H9 (cell line): ENCODE data around the gene PCDH9. TPM values are rescaled to one million over a fixed set of nuclear protein-coding genes. Genes with fewer than 3 reads are reported as not detected.

Experiments used
- DNase-seq: peaks from one replicate; pipeline ENCODE4 v3.0.0-alpha.2; 2017
- H2AFZ ChIP-seq: one replicate; pipeline ENCODE4 v1.6.1; 2013; ENCODE audit warnings: mild to moderate bottlenecking, low read length, control low read depth, moderate library complexity
- H2AK5ac ChIP-seq: 2 replicates; pipeline ENCODE4 v1.6.1; 2013; ENCODE audit warnings: low read length, control low read depth, mixed read lengths; ENCODE audit not compliant: insufficient read length
- H2BK120ac ChIP-seq: one replicate; pipeline ENCODE4 v1.6.1; 2013; ENCODE audit warnings: low read depth, mild to moderate bottlenecking, low read length, control low read depth, inconsistent platforms; ENCODE audit not compliant: poor library complexity, severe bottlenecking
- H2BK12ac ChIP-seq: 2 replicates; pipeline ENCODE4 v1.6.1; 2013; ENCODE audit warnings: low read length, control low read depth, mixed read lengths, low read depth; ENCODE audit not compliant: insufficient read length
- H2BK15ac ChIP-seq: 2 replicates; pipeline ENCODE4 v1.6.1; 2013; ENCODE audit warnings: low read depth, low read length, control low read depth
- H2BK20ac ChIP-seq: one replicate; pipeline ENCODE4 v1.6.1; 2013; ENCODE audit warnings: low read depth, mild to moderate bottlenecking, low read length, control low read depth, inconsistent platforms; ENCODE audit not compliant: poor library complexity, severe bottlenecking
- H2BK5ac ChIP-seq: 2 replicates; pipeline ENCODE4 v1.6.1; 2013; ENCODE audit warnings: low read length, control low read depth, mixed read lengths; ENCODE audit not compliant: insufficient read length
- H3K14ac ChIP-seq: 2 replicates; pipeline ENCODE4 v1.6.1; 2013; ENCODE audit warnings: low read length, control low read depth; ENCODE audit not compliant: insufficient read depth
- H3K18ac ChIP-seq: 2 replicates; pipeline ENCODE4 v1.6.1; 2013; ENCODE audit warnings: low read depth, mild to moderate bottlenecking, mixed read lengths, low read length, control low read depth; ENCODE audit not compliant: insufficient read length
- H3K23ac ChIP-seq: 2 replicates; pipeline ENCODE4 v1.6.1; 2013; ENCODE audit warnings: low read length, control low read depth, mixed read lengths, low read depth; ENCODE audit not compliant: insufficient read length
- H3K23me2 ChIP-seq: 2 replicates; pipeline ENCODE4 v1.6.1; 2013; ENCODE audit warnings: low read depth, mild to moderate bottlenecking, mixed read lengths, low read length, control low read depth; ENCODE audit not compliant: insufficient read length, poor library complexity, severe bottlenecking
- H3K27ac ChIP-seq: 2 replicates; pipeline ENCODE4 v1.5.1; 2013; ENCODE audit warnings: low read length, control low read depth, mixed read lengths, low read depth; ENCODE audit not compliant: insufficient read length
- H3K27me3 ChIP-seq: 2 replicates; pipeline ENCODE4 v1.6.1; 2013; ENCODE audit warnings: low read length, control low read depth, inconsistent platforms; ENCODE audit not compliant: insufficient read depth
- H3K4ac ChIP-seq: 2 replicates; pipeline ENCODE4 v1.6.1; 2013; ENCODE audit warnings: low read depth, mild to moderate bottlenecking, control low read depth, inconsistent platforms, low read length, moderate library complexity
- H3K4me1 ChIP-seq: 2 replicates; pipeline ENCODE4 v1.6.1; 2013; ENCODE audit warnings: low read length, control low read depth, inconsistent platforms; ENCODE audit not compliant: insufficient read depth
- H3K4me2 ChIP-seq: 2 replicates; pipeline ENCODE4 v1.6.1; 2013; ENCODE audit warnings: low read length, control low read depth, mixed read lengths; ENCODE audit not compliant: insufficient read length, insufficient read depth
- H3K56ac ChIP-seq: 2 replicates; pipeline ENCODE4 v1.6.1; 2013; ENCODE audit warnings: low read depth, mild to moderate bottlenecking, mixed read lengths, low read length, control low read depth; ENCODE audit not compliant: insufficient read length
- H3K79me1 ChIP-seq: 2 replicates; pipeline ENCODE4 v1.6.1; 2013; ENCODE audit warnings: low read depth, mild to moderate bottlenecking, moderate library complexity, low read length, control low read depth, inconsistent platforms; ENCODE audit not compliant: insufficient read depth, poor library complexity, severe bottlenecking
- H3K79me2 ChIP-seq: 2 replicates; pipeline ENCODE4 v1.6.1; 2013; ENCODE audit warnings: low read length, control low read depth, inconsistent platforms; ENCODE audit not compliant: insufficient read depth
- H3K9ac ChIP-seq: 2 replicates; pipeline ENCODE4 v1.6.1; 2013; ENCODE audit warnings: low read length, control low read depth, mixed read lengths; ENCODE audit not compliant: insufficient read length; ENCODE audit errors: extremely low read depth
- H3K9me3 ChIP-seq: one replicate; pipeline ENCODE4 v1.6.1; 2013; ENCODE audit warnings: low read depth, low read length, inconsistent platforms; ENCODE audit not compliant: control insufficient read depth
- H3T11ph ChIP-seq: one replicate; pipeline ENCODE4 v1.6.1; 2013; ENCODE audit warnings: mild to moderate bottlenecking, low read length, control low read depth, inconsistent platforms
- H4K20me1 ChIP-seq: one replicate; pipeline ENCODE4 v1.6.1; 2013; ENCODE audit not compliant: control insufficient read depth, insufficient read length, insufficient read depth
- H4K5ac ChIP-seq: 2 replicates; pipeline ENCODE4 v1.6.1; 2013; ENCODE audit warnings: low read depth, mild to moderate bottlenecking, mixed read lengths, low read length, control low read depth; ENCODE audit not compliant: insufficient read length
- H4K8ac ChIP-seq: replicated peaks from 2 replicates; pipeline ENCODE4 v1.6.1; 2013; ENCODE audit warnings: low read length, control low read depth, mixed read lengths, low read depth; ENCODE audit not compliant: insufficient read length
- H4K91ac ChIP-seq: 2 replicates; pipeline ENCODE4 v1.6.1; 2013; ENCODE audit warnings: low read depth, mild to moderate bottlenecking, moderate library complexity, mixed read lengths, low read length, control low read depth; ENCODE audit not compliant: insufficient read length
- H3K27ac Mint-ChIP-seq, 3 experiments: 2 replicates in 2 of 3; 3 replicates in 1 of 3; pipeline ENCODE4 v1.8.0; 2020 to 2021; ENCODE audit warnings: mixed read lengths in 3 of 3, mild to moderate bottlenecking in 1 of 3, moderate library complexity in 1 of 3
- H3K27me3 Mint-ChIP-seq: 2 replicates; pipeline ENCODE4 v1.8.0; 2021; ENCODE audit warnings: low read depth, mild to moderate bottlenecking, moderate library complexity, mixed read lengths
- H3K36me3 Mint-ChIP-seq, 3 experiments: 2 replicates in 2 of 3; 3 replicates in 1 of 3; pipeline ENCODE4 v1.8.0; 2020 to 2021; ENCODE audit warnings: low read depth in 3 of 3, mixed read lengths in 3 of 3; ENCODE audit not compliant: insufficient read depth in 1 of 3
- H3K4me1 Mint-ChIP-seq, 2 experiments: 2 replicates each; pipeline ENCODE4 v1.8.0; 2020; ENCODE audit warnings: mixed read lengths in 2 of 2
- H3K4me3 Mint-ChIP-seq, 2 experiments: 2 replicates in 1 of 2; 3 replicates in 1 of 2; pipeline ENCODE4 v1.8.0; 2020 to 2021; ENCODE audit warnings: mild to moderate bottlenecking in 2 of 2, mixed read lengths in 2 of 2, moderate library complexity in 1 of 2
- H3K9me3 Mint-ChIP-seq, 2 experiments: 2 replicates in 1 of 2; 3 replicates in 1 of 2; pipeline ENCODE4 v1.8.0; 2020; ENCODE audit warnings: mild to moderate bottlenecking in 2 of 2, mixed read lengths in 2 of 2, moderate library complexity in 1 of 2
- CTCF ChIP-seq: fragments of 200-600 bp; sonication (generic); conservative IDR thresholded peaks from 3 replicates; pipeline ENCODE4 v1.8.0; 2021; ENCODE audit warnings: antibody characterized with exemption, mild to moderate bottlenecking
- WGBS: extraction: QIAGEN DNeasy Blood & Tissue Kit; methylation state at CpG from one replicate; pipeline ENCODE4 v1.1.7; 2013; ENCODE audit warnings: missing lambda C conversion rate, low lambda C conversion rate, mixed read lengths; ENCODE audit not compliant: insufficient read length; ENCODE audit errors: extremely low coverage; 5-methylcytosine and 5-hydroxymethylcytosine counted together
- total RNA-seq: library from RNA; stranded (reverse); gene quantifications from 2 replicates; pipeline ENCODE4 v1.2.1, GENCODE V29; 2021

The PCDH9 gene
- total RNA-seq, 1 experiment from 2014 or later, result 0.11 TPM

GRCh38 chr13:67128136-67128535, 102.0 kb downstream of the PCDH9 start:
- Histone ChIP-seq H2BK12ac (no peak overlapping the region), H3K27me3 (no peaks in the 10 kb centered on the region)
- H3K36me3 Mint-ChIP-seq, result no peaks in the 10 kb centered on the region

More at GRCh38 chr13:67128136-67128535, 102.0 kb downstream of the PCDH9 start:
- H3K56ac ChIP-seq, result no peak overlapping the region
- no peaks in the 10 kb centered on the region for H3K79me2 ChIP-seq
- TF ChIP-seq CTCF, result no peak
- H3K79me1 ChIP-seq, result no peaks in the 10 kb centered on the region
- H4K91ac ChIP-seq, result no peak overlapping the region
- H3K27me3 Mint-ChIP-seq, result no peaks in the 10 kb centered on the region
- H2BK5ac ChIP-seq, result no peak overlapping the region
- WGBS, result no CpG with 5 or more reads among the region's 3 CpGs
- H3T11ph ChIP-seq, result no peak overlapping the region
- H3K23ac ChIP-seq, result no peak overlapping the region
- no peak overlapping the region for H3K18ac ChIP-seq
- H3K9ac ChIP-seq, result no peak overlapping the region
- no peak overlapping the region for H4K8ac ChIP-seq
- H3K23me2 ChIP-seq, result no peaks in the 10 kb centered on the region
- no peak overlapping the region for H4K5ac ChIP-seq
- H3K4me1 Mint-ChIP-seq, result peaks cover 10 to 15% of the 10 kb centered on the region in 2 experiments
- no peak for DNase-seq
- no peaks in the 10 kb centered on the region for H4K20me1 ChIP-seq
- H3K4me1 ChIP-seq, result no peaks in the 10 kb centered on the region
- H3K27ac Mint-ChIP-seq, result no peak overlapping the region
- H3K4me2 ChIP-seq, result no peak overlapping the region
- H2BK120ac ChIP-seq, result no peak overlapping the region
- H3K14ac ChIP-seq, result no peak overlapping the region
- H2BK20ac ChIP-seq, result no peak overlapping the region
- H2BK15ac ChIP-seq, result no peak overlapping the region
- H3K4me3 Mint-ChIP-seq, result no peak overlapping the region
- H3K9me3 ChIP-seq, result no peaks in the 10 kb centered on the region
- H3K27ac ChIP-seq, result no peak overlapping the region
- no peak overlapping the region for H2AK5ac ChIP-seq
- no peak overlapping the region for H2AFZ ChIP-seq
- H3K9me3 Mint-ChIP-seq, result no peaks in the 10 kb centered on the region
- no peak overlapping the region for H3K4ac ChIP-seq
